GM18873 (cell line): ENCODE measurements around the gene NCDN.

ENCODE experiments used
- ATAC-seq: cut with Tn5 transposase; IDR thresholded peaks from one replicate; pipeline ENCODE4 v1.9.1; 2021; ENCODE audit warnings: mild to moderate bottlenecking, moderate library complexity, moderate number of reproducible peaks; ENCODE audit not compliant: unreplicated experiment, low FRiP score

The NCDN gene, protein sequence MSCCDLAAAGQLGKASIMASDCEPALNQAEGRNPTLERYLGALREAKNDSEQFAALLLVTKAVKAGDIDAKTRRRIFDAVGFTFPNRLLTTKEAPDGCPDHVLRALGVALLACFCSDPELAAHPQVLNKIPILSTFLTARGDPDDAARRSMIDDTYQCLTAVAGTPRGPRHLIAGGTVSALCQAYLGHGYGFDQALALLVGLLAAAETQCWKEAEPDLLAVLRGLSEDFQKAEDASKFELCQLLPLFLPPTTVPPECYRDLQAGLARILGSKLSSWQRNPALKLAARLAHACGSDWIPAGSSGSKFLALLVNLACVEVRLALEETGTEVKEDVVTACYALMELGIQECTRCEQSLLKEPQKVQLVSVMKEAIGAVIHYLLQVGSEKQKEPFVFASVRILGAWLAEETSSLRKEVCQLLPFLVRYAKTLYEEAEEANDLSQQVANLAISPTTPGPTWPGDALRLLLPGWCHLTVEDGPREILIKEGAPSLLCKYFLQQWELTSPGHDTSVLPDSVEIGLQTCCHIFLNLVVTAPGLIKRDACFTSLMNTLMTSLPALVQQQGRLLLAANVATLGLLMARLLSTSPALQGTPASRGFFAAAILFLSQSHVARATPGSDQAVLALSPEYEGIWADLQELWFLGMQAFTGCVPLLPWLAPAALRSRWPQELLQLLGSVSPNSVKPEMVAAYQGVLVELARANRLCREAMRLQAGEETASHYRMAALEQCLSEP

DNA sequence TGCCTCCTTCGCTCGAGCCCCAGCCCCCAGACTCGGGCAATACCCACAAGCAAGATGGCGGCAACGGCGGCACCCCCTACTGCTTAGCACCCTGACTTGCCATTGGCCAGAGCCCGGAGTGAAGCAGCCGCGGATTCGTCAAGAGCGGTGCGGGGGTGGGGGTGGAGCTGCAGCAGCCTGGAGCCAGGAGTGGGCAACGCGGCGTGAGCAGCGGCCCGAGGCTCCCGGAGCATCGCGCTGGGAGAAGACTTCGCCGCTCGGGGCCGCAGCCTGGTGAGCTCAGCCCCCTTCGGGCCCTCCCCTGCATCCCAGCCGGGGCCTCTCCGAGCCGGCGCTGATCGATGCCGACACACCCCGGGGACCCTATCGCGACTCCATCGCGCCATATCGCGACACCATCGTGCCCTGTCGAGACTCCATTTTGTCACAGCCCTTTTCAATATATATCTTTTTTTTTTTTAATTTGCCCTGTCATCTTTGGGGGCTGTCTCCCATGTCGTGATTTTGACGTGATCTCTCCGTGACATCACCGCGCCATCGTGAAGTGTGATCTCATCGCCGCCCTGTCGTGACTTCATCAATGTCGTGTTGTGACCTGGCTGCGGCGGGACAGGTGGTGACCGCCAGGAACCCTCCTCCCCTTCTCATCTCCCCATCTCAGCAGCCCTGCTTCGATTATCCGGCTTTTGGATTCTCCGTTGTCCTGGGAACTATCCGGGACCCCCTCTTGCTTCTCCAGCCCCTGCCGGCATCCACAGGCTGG is at the start of gene NCDN:
Gene NCDN (plus strand): TSS at position 189 of the 763 bp plus-strand sequence. CDS start 392 bp downstream, at position 581.
- peak; percentile 76 for ATAC-seq

DNA sequence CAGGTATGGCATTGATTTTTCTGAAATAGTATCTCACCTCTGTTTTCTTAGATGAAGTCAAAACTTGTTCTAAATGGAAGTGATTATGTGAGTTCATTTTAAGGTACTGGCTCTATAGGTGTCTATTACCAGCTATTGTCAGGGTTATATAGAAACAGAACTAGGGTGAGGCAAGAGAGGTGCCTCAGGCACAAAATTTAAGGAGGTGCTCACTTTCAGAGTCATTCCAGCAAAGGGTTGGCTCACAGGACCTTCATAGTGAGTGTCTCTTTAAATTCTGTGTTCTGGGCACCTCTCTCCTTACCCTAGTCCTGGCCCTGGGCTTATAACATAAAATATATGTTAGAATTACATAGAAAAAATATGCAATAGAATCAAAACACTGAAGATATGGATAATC is 49.7 kb upstream of the NCDN start:
- ATAC-seq = no peak

DNA sequence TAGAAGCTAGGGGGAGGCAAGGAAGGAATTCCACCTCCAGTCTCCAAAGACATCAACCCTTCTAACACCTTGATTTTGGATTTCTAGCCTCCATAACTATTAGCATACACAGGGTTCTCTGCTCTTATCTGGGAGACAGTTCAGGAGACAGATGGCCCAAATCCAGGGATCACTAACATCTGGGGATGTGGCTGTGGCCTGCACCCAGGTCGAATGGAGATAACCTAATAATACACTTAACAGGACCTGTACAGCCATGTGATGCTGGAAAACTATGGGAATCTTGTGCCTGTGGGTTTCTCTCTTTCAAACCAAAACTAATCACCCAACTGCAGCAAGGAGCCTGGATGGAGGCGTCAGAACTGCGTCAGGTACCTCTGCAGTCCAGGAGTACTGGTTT is 48.0 kb upstream of the NCDN start:
- ATAC-seq = no peak

DNA sequence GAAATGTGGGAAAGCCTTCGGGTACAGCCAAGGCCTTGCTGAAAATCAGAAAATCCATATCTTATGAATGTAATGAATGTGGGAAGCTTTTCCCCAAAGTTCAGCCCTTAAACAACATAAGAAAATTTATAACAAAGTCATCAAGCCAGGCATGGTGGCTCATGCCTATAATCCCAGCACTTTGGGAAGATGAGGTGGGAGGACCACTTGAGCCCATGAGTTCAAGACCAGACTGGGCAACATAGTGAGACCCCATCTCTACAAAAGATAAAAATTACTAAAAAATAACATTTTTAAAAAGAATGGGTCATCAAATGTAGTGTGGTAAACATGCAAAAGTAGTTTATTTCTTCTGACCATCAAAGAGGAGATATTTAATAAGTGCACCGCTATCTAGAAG is 46.3 kb upstream of the NCDN start:
- ATAC-seq = no peak

DNA sequence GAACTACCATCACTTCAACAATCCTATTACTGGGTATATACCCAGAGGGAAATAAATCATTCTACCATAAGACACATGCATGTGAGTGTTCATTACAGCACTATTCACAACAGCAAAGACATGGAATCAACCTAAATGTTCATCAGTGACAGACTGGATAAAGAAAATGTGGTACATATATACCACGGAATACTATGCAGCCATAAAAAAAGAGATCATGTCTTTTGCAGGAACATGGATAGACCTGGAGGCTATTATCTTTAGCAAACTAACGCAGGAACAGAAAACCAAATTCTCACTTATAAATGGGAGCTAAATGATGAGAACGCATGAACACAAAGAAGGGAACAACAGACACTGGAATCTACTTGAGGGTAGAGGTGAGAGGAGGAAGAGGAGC is 39.4 kb upstream of the NCDN start:
- ATAC-seq = no peak

DNA sequence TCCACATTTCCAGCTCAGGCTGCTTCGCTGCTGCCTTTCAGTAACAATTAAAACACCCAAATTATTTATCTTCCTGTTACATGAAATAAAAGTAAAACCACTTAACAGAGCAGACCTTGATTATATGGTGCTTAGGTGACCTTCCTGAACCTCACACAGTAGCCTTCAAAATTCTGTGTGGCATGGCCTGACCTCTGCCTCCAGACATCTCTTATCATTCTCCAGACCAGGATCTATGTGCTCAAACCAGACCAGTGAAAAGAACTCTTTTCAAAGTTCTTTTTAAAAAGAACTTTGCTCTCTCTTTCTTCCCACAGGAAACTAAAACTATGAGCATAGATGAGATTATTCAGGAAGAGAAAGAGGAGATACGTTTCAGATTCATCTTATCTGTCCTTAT is 38.2 kb upstream of the NCDN start:
- ATAC-seq = no peak

DNA sequence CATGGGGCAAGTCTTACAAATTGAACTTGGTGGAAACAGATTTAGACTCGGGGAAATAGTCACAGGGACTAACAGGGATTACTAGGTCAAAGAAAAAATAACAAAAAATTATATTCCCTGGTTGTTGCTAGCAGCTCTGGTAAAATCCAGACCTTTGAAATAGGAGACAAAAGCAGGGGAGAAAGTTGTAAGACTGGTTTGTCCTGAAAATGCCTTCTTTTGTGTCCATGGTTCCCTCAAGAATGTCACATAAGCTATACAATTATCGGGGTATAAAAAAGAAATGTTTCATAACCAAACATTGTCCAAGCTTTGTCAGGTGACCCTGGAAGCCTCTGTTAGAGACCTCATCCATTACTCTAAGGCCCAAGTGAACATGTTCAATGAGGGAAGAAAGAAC is 33.5 kb upstream of the NCDN start:
- ATAC-seq = no peak

DNA sequence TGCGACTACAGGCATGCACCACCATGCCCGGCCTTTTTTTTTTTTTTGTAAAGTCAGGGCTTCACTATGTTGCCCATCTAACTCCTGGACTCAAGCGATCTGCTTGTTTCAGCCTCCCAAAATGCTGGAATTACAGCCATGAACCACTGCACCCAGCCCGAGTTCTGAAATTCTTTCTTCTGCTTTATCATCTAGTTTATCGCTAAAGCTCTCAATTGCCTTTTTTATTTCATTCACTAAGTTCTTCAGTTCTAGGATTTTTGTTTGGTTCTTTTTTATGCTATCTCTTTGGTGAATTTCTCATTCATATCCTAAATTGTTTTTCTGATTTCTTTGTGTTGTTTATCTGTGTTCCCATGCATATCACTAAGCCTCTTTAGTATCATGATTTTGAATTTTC is 27.4 kb upstream of the NCDN start:
- no peak for ATAC-seq

DNA sequence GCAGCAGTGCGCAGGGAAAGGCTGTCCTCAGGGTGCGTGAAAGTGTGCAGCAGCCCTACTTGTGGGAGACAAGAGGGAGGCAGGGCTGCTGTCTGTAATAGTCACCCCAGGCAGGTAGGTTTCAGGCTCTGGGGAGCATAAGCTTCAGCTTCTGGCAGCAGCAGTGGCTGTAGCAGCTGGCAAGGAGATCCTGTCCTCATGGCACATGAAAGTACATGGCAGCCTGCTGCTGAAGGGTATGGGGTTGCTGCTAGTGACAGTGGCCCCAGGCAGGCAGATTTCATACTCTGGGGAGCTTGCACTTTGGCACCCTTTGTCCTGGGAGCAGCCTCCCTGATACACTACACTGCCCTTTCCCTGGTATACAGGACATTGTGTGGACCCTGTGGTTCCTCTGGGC is 26.7 kb upstream of the NCDN start:
- ATAC-seq = no peak

DNA sequence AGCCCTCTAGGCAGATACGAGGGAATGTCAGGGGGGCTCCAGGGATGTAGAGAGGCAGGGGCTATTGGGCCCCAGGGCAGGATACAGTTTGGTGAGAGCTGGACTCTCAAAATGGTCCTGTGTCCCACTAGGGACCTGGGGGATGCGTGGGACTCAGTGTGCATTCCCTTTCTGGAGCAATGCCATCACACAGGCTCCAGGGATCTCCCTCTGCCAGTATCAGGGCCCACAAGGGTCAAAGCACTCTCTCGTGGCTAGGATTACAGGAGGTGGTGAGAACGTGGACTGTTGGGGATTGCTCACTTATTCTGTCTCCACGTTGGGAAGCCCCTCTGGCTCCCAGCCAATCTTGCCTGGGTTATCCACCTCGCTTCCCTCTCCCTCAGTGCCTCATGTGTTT is 26.2 kb upstream of the NCDN start:
- ATAC-seq = no peak

DNA sequence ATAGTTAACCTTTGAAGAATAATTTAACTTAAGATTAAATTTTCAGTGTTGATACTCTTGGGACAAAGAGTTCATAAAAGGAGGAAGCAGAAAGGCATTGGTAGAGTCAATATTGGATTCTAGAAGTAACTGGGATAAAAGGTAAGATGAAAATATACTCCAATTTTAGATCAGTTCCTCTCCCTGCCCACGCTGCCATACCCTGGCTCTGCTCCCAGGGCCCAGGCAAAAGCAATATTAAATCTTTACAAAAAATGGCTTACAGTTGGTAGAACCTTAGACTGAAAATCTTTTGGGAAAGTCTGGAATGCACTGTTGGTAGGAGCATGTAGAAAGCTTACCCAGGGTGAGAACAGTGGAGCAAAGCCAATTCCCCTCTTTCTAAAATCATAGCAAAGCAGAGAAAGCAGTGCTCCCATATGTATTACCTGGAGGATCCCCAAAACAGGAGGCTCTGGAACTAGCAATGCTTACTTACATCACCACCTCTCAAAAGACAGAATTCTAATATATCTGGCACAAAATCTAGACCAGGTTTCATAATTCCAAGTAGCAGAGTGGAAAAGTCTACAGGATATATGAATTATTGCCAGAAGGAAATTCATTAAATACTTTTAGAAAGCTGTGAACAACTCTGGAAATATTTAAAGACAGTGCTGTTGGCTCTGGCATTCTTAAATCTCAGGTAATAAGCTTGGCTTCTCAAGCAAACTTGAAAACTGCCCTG is 24.9 kb upstream of the NCDN start:
- ATAC-seq = no peak

DNA sequence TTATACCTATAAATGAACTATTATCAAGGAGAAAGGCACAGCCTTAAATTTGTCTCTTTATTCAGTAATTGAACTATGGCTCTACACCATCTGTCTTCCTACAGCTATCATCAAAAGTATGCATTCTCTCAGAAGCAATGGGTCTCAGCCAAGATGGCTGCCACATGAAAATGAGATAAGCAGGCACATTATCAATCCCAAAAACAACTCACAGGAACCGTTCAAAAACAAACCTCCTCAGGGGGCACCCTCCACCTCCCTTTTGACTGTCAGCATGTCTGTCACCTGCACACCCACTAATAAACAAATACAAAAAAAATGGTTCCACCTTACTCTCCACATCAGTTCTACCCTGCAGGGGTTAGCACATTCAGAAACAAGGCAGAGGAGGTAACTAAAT is 24.0 kb upstream of the NCDN start:
- ATAC-seq = no peak

DNA sequence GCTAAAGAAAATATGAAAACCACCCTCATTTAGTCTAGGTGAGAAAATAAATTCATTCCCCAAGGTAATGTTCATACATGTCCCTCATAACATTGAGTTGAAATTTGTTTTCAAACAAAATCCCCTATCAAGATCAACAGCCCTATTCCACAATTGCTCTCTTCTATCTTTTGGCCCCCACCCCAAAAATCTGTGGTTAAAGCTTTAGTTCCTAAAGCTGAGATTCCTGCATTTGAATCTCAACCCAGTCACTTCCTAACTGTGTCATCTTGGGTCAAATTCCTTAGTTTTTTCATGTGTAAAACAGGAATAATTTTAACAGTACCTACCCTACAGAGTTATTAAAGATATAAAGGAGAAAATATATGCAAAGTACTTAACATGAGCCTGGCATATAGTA is 22.4 kb upstream of the NCDN start:
- no peak for ATAC-seq

DNA sequence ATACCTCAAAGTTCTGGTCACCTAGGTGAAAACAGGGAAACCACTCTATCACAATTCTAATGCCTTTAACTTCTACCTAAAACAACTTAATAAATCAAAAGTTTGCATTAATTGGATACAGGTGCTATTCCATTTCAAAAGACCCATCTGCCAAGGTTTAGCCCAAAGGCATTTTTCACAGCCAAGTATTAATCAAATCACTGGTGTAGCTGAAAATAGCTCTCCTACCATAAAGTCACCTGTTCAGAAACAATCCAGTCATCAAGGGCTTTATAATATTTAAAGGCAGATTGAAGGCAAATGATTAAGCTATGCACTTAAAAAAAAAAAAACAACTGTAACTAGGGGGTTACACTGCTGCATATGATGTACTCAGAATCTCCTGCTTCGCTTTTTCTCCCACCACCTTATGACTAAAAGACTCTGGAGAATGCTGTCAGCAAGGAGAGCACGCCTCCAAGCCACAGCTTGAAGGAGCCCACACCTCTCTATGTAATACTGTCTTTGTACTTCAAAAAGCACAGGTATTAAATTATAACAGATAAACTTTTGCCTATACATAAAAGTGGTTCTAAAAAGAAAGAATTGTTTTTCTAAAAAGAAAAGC is 20.9 kb upstream of the NCDN start:
- ATAC-seq = no peak

DNA sequence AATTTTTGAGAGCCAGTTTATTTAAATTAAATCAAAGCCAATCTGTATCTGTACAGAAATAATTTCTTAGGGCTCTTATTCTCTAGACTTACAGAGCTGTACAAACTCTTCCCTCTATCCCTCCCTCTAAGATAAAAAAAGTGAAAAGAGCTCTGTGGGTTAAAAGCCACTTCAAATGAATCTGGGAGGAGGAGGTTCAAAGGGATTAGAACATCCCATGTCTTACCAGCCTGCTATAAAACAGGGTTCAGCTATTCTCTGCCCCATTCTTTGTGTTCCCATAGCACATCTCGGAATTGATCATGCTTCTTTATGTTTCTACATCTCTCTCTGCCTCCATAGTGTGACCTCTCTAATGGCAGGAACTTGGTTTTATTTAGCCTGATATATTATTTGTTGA is 19.8 kb upstream of the NCDN start:
- no peak for ATAC-seq

DNA sequence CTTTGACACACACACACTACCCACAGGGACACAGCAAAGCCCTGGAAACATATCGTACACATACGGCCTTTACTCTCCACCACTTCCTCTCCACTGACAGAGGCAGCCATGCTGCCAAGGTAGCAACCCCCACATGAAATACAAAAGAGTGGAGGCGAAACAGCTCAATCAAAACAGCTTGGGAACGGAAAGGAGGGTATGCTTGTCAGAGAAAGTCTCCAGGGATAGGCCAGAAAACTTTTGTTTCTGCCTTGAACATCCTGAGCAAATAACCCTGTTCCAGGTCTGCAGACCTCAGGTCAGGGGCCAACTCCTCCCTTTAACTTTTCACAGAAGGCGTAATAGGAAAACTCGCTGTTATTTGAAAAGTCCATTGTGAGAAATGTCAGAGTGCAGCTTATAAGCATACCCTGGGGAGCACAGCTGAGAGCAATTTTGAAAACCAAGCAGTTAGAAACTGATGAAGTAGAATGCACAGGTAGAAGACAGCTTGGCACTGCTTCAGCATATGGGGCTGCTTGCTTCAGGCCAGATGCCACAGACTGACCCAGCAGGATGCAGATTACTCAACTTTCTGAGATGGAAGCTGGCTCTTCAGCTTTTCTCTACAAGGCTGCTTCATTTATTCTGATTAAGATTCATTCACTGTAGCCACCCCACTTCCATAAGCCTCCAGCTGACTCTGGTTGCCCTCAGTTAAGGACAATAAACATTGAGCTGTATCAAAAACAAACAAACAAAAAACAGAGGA is 18.4 kb upstream of the NCDN start:
- ATAC-seq = no peak

DNA sequence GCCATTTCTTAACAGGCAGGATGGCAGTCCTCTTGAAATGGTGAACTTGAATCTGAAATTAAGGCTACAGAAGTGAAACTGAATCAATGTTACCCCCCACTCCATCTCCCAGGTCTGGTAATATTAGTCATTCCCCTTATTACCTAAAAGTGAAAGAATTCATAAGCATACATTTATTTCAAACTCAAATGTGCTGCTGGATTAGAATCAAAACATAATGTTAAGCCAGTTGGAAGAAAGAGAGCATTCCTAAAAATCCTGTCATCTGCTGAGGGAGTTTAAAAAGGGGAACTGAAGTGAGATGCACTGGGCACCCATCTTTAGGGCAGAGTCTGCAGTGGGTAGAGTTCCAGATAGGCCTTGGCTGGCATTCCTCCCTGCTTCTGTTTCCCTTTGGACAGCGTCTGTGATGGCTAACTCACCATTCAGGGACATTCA is 17.8 kb upstream of the NCDN start:
- no peak for ATAC-seq

DNA sequence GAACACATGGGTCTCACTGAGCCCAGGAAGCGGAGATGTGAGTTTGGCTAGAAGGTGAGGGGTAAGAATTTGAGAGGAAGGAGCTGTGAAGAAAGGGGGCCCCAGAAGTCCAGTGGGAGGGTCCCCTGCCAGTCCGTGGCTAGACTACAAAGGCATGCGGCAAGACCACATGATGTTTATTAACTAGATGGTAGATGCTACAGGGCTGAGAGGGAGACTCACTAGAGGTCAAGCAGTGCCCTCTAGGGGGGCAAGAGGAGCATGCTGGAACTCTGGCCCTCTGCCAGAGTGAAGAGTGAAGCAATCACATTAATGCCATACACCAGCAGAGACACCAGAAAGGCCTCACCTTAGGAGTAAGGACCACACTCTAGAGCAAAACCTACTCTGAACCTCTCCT is 12.6 kb upstream of the NCDN start:
- no peak for ATAC-seq

DNA sequence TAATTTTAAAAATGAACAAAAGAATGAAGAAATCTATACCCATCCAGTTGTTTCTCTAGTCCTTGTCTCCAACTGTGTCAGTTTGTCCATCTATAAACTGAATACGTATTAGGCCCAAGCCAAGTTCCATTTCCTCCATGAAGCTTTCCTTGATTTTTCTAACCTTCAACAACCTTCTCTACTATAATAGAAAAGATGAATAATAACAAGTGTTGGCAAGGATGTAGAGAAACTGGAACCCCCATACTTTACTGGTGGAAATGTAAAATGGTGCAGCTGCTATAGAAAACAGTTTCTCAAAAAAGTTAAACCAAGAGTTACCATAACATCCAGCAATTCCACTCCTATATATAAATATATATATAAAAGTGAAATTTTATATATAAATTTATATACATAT is 11.0 kb upstream of the NCDN start:
- ATAC-seq = no peak

DNA sequence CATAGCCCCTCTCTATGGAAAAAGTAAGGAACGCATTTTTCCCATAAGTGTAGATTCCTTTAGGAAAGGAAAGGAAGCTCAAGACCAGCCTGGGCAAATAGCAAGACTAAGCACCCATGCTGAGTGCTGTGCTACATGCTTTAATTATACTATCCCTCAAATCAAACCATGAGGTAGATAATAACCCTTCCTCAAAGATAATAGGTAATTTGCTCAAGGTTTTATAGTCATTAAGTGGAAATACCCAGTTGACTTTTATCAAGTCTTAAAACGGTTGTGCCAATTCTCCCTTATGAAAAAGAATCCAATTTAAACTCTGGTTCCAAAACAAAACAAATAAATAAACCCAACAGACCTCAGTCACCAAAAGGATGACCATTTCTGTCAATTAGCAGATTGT is 3.7 kb upstream of the NCDN start:
- no peak for ATAC-seq
